Measurements from ENCODE around the gene HORMAD2.

DNA sequence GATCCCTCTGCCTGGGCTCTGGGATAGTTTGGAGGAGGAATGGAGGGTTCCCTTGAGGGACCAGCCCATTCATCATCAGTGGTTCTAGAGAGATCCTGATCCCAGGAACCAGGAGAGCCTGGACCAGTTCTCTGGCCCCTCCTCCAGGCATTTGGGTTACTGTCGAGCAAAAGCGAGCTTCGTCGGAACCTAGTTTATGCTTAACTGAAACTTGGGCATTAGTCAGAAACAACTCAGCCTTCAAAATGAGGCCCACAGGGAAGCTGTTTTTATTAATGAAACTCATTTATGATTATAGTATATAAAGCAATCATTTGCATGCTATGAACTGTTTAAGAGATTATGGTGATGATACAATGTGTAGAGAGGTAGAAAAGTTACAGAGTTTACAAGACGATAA lies 104.9 kb downstream of the HORMAD2 start:
- TF ChIP-seq EP300 (IDR thresholded peaks at IDR 0.05; ENCODE audit: borderline replicate concordance) (no peak), RAD21 (IDR thresholded peaks at IDR 0.05; ENCODE audit: low read depth) (no peak), TAF1 (IDR thresholded peaks at IDR 0.05; ENCODE audit: low read depth) (no peak), YY1 (IDR thresholded peaks at IDR 0.05; ENCODE audit: low read depth) (no peak), NFIC (IDR thresholded peaks at IDR 0.05) (no peak), TCF12 (IDR thresholded peaks at IDR 0.05; ENCODE audit: low read depth) (no peak), CEBPB (IDR thresholded peaks at IDR 0.05) (no peak), EGR1 (IDR thresholded peaks at IDR 0.05) (no peak), CREB1 (IDR thresholded peaks at IDR 0.05; ENCODE audit: low read depth) (no peak), ZBTB7A (IDR thresholded peaks at IDR 0.05; ENCODE audit: low read depth) (no peak), TEAD4 (IDR thresholded peaks at IDR 0.05) (no peak)
- TF ChIP-seq, protein P1, sequence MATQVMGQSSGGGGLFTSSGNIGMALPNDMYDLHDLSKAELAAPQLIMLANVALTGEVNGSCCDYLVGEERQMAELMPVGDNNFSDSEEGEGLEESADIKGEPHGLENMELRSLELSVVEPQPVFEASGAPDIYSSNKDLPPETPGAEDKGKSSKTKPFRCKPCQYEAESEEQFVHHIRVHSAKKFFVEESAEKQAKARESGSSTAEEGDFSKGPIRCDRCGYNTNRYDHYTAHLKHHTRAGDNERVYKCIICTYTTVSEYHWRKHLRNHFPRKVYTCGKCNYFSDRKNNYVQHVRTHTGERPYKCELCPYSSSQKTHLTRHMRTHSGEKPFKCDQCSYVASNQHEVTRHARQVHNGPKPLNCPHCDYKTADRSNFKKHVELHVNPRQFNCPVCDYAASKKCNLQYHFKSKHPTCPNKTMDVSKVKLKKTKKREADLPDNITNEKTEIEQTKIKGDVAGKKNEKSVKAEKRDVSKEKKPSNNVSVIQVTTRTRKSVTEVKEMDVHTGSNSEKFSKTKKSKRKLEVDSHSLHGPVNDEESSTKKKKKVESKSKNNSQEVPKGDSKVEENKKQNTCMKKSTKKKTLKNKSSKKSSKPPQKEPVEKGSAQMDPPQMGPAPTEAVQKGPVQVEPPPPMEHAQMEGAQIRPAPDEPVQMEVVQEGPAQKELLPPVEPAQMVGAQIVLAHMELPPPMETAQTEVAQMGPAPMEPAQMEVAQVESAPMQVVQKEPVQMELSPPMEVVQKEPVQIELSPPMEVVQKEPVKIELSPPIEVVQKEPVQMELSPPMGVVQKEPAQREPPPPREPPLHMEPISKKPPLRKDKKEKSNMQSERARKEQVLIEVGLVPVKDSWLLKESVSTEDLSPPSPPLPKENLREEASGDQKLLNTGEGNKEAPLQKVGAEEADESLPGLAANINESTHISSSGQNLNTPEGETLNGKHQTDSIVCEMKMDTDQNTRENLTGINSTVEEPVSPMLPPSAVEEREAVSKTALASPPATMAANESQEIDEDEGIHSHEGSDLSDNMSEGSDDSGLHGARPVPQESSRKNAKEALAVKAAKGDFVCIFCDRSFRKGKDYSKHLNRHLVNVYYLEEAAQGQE (IDR thresholded peaks at IDR 0.05; ENCODE audit: low read depth): no peak
